Measurements from ENCODE around the gene BHLHA15.

The BHLHA15 gene

GRCh38 chr7:98189559-98189958 lies 21.7 kb upstream of the BHLHA15 start:
- DNase-seq, result no peak

DNA sequence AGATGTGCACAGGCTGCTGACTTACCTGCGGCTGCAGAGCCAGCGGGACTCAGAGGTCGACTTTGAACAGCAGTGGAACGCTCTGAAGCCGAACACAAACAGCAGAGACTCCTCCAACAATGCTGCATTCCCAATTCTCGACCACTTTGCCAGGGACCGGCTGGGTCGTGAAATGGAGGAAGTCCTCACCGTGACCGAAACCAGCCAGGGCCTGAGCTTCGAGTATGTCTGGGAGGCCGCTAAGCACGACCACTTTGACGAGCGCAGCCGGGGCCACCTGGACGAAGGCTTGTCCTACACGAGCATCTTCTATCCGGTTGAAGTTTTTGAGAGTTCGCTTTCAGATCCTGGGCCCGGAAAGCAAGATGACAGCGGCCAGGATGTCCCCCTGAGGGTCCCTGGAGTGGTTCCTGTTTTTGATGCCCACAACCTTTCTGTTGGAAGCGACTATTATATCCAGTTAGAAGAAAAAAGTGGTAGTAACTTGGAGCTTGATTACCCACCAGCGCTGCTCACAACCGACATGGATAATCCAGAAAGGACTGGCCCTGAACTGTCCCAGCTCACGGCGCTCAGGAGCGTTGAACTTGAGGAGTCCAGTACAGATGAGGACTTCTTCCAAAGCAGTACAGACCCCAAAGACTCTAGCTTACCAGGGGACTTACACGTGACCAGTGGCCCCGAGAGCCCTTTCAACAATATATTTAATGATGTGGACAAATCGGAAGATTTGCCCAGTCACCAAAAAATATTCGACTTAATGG lies 19.4 kb upstream of the BHLHA15 start:
- DNase-seq, result no peak

DNA sequence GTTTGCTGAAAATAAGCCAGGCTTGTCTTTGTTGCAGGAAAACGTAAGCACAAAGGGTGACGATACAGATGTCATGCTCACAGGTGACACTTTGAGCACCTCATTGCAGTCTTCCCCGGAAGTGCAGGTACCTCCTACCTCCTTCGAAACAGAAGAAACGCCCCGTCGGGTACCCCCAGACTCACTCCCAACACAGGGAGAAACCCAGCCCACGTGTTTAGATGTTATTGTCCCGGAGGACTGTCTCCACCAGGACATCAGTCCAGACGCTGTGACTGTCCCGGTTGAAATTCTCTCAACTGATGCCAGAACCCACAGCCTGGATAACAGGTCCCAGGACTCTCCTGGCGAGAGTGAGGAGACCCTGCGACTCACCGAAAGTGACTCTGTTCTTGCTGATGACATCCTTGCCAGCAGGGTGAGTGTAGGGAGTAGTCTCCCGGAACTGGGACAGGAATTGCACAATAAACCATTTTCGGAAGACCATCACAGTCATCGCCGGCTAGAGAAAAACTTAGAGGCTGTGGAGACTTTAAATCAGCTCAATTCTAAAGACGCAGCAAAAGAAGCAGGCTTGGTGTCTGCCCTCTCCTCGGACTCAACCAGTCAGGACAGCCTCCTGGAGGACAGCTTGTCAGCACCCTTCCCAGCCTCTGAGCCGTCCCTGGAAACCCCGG lies 18.3 kb upstream of the BHLHA15 start:
- DNase-seq, result no peak

DNA sequence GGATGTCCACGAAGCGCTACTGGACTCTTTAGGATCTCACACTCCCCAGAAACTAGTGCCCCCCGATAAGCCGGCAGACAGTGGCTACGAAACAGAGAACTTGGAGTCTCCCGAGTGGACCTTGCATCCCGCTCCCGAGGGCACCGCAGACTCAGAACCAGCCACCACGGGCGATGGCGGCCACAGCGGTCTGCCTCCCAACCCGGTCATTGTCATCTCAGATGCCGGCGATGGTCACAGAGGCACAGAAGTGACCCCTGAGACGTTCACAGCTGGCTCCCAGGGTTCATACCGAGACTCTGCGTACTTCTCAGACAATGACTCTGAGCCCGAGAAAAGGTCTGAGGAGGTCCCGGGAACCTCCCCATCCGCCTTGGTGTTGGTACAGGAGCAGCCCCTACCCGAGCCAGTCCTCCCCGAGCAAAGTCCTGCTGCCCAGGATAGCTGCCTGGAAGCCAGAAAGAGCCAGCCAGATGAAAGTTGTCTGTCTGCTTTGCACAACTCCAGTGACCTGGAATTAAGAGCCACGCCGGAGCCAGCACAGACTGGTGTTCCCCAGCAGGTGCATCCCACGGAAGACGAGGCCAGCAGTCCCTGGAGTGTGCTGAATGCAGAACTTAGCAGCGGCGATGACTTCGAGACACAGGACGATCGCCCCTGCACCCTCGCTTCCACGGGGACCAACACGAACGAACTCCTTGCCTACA lies 17.6 kb upstream of the BHLHA15 start:
- DNase-seq, result no peak

DNA sequence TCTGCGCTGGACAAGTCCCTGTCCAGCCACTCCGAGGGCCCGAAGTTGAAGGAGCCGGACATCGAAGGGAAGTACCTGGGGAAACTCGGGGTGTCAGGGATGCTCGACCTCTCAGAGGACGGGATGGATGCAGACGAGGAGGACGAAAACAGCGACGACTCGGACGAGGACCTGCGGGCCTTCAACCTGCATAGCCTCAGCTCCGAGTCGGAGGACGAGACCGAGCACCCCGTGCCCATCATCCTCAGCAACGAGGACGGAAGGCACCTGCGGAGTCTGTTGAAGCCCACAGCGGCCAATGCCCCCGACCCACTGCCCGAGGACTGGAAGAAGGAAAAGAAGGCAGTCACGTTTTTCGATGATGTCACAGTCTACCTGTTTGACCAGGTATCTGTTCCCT lies 17.1 kb upstream of the BHLHA15 start:
- no peak for DNase-seq

- DNase-seq, result no peak
Measured at GRCh38 chr7:98194672-98195457, 16.4 kb upstream of the BHLHA15 start.

DNA sequence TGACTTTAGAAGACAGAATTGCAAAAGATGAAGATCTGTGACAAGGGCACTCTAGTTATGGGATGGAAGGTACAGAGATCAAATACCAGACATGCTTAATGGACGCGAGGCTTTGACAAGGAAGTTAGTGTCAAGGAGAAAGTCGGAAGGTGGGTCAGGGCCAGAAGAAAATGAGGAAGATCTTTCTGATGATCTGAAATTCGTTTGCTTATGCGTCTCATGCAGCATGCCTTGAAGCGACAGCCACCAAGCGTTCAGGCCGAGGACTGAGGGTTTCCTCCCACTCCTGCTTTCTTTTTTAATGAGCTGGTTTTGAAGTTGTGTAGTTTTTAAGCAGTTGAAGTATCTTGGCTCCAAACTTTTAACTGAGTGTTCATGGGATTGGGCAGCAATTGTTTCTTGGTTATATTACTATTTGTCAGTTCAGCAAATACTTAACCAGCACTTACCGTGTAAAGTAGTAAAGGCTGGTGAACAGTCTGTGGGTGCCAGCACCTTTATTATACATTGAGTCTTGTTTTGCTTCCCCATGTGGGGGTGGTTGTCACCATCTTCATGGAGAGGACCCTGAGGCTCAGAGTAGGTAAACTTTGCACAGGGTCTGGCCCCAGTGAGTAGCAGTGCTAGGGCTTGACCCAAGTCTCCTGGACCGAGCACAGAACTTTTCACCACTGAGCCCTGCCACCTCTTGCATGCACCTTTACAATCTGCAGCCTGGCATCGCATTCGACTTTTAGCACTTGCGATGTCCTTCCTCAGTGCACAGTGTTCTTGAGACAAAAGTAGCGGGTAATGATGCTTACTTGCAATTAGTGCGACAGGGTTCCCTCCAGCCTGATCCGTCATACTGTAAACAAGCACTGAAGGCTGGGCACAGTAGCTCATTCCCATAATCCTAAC lies 14.3 kb upstream of the BHLHA15 start:
- DNase-seq, result no peak

GRCh38 chr7:98199131-98199530 lies 12.1 kb upstream of the BHLHA15 start:
- DNase-seq, result peak; percentile 10

DNA sequence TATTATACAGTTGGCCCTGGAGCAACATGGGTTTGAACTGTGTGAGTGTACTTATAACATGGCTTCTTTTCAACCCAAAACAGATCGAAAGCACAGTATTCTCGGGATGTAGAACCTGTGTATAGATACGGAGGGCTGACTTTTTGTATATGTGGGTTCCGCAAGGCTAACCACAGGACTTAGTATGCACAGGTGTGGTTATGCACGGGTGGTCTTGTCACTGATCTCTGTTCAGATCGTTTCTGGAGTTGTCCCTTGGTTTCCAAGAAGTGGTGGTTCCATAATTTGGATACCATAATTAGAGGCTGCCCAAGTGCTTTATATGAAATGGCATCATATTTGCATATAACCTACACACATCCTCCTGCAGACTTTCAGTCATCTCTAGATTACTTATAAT lies 10.9 kb upstream of the BHLHA15 start:
- DNase-seq, result no peak

GRCh38 chr7:98202367-98203195 lies 8.7 kb upstream of the BHLHA15 start:
- no peak for DNase-seq

DNA sequence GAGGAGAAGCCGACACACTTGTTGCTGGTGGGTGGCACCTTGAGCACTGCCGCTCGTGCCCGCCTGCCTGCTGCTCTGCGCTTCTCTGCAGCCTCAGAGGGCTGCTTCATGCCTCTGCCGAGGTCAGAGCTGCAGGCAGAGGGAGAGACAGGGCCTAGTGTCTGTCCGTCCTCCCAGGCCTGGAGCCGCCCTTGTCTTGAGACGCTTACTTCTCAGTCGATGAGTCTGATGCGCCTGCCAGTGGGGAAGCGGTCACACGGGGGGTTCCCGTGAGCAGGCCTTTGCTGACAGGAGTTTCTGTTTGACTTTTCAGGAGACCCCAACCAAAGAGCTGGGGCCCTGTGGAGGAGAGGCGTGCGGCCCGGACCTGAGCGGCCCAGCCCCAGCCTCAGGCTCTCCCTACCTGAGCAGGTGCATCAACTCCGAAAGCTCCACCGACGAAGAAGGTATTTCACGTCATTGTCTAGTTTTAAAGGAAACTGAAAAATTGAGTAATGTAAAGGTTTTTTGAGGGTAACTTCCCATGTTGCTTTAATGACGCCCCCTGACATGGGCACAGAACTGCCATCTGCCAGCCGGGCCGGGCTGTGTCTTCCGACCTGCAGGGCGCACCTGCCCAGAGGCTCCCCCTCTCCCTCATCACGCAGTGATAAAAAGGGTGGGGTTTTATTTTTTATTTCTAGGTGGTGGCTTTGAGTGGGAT lies 7.8 kb upstream of the BHLHA15 start:
- no peak for DNase-seq

DNA sequence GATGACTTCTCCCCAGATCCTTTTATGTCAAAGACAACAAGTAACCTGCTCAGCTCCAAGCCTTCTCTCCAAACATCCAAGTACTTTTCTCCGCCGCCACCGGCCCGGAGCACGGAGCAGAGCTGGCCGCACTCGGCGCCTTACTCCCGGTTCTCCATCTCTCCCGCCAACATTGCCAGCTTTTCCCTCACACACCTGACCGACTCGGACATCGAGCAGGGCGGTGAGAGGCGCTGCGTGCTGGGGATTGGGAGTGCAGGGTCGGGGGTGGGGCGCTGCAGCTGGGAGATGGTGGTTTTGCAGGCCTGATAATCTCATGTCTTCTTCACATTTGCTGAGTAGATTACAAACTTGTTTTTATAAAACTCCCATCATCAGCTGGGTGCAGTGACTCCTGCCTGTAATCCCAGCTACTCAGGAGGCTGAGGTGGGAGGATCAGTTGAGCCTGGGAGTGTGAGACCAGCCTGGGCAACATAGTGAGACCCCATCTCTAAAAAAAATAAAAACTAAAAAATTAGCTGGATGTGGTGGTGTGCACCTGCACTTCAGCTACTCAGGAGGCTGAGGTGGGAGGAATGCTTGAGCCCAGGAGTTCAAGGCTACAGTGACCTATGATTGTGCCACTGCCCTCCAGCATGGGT lies 7.2 kb upstream of the BHLHA15 start:
- DNase-seq, result no peak

DNA sequence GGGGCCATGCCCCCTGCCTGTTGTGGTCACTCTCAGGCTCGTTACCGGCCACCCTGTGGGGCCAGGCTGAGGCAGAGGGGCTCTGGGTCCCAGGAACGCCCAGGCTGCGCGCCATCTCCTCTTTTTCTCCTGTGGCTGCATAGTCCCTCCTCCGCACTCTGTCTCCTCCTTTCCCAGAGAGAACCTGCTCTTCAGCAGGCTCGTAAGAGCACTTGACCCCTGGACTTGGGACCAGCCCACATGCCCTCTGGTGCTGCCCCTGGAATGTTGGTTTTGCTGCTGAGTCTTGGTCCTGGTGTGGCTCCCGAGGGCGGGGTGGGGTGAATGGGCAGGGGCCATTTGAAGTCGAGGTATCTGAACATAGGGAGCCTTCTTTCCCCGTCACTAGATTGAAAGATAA lies 6.6 kb upstream of the BHLHA15 start:
- DNase-seq, result no peak

GRCh38 chr7:98205162-98205845 lies 5.9 kb upstream of the BHLHA15 start:
- no peak for DNase-seq

DNA sequence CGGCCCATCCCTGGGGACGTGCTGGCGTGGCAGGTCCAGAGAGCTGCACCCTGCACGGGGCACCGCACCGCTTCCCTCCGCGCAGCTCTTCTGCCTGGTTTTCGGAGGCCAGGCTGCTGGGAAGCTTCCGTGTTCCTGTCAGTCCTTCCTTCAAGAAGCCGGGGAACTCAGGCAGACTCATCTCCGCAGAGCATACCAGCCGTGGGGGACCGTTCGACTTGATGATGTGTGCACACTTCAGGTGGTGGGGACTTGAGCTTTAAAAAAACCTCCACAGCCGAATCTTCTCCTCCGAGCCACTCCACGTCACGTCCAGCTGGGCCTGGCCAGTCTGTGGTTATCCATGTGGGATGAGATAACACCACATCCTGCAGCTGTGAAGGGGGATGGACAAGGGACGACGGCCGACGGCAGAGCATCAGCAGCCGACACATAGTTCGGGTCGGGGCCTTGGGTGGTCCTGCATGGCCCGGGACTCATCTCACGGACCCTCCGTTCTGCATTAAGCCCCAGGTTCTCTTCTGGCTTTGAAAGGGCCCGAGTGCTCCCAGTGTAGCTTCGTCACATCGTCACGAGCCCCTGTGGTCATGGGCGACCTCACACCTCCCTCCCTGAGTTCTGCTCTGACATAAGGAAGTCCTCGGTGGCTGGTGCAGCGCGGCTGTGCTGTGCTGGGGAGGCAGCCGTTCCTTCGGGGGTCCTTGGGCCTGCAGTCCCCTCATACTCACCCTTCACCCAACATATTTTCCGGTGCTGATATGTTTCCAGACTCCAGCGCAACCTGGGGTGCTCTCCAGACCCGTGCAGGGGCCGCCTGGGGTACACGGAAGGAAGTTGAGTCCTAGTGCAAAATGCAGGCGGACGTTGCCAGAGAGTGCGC lies 4.5 kb upstream of the BHLHA15 start:
- DNase-seq, result no peak

GRCh38 chr7:98209166-98209920 lies 1.9 kb upstream of the BHLHA15 start:
- DNase-seq, result no peak

- no peak for DNase-seq
Measured at GRCh38 chr7:98210513-98211220, 572 bp upstream of the BHLHA15 start.
